Astrocyte of the spinal cord (primary cell): ENCODE measurements around the gene SH2B3.
A peak's percentile ranks its signal among the peaks of the same experiment; 100 is the strongest.

Source experiments
- DNase-seq: peaks from one replicate; pipeline ENCODE4 v3.0.0; 2011; ENCODE audit warnings: low read depth, low spot score
- H3K4me3 ChIP-seq: 2 replicates; pipeline ENCODE4 v1.5.1; 2011; ENCODE audit warnings: low read depth, mild to moderate bottlenecking, low read length, moderate library complexity
- CTCF ChIP-seq: IDR thresholded peaks from 2 replicates; pipeline ENCODE4 v1.5.1; 2012; ENCODE audit warnings: low read depth, mild to moderate bottlenecking, low read length, inconsistent platforms
- in situ Hi-C: cut with HindIII; loops from 2 replicates; pipeline ENCODE4 v1.10.0; 2017; ENCODE audit warnings: low sequenced_read_pairs

SH2B3 gene

GRCh38 chr12:111420494-111420893, 14.8 kb downstream of the SH2B3 start:
- in situ Hi-C loops: no loop called here
- DNase-seq: no peak

GRCh38 chr12:111424189-111424792, 18.6 kb downstream of the SH2B3 start:
- no peak for TF ChIP-seq CTCF
- DNase-seq: no peak
- in situ Hi-C loops: no loop called here
- H3K4me3 ChIP-seq: no peak overlapping the region

More at GRCh38 chr12:111420494-111420893, 14.8 kb downstream of the SH2B3 start:
- no peak overlapping the region for H3K4me3 ChIP-seq
- no peak for TF ChIP-seq CTCF

- no peak for DNase-seq
- TF ChIP-seq CTCF: peak; percentile 8
- in situ Hi-C loops: no loop called here
- H3K4me3 ChIP-seq: no peak overlapping the region
Observed at GRCh38 chr12:111424793-111425251, 19.1 kb downstream of the SH2B3 start.

GRCh38 chr12:111425655-111426054, 19.9 kb downstream of the SH2B3 start:
- H3K4me3 ChIP-seq: no peak overlapping the region
- TF ChIP-seq CTCF: no peak

GRCh38 chr12:111426344-111427185, 20.8 kb downstream of the SH2B3 start:
- in situ Hi-C loops: no loop called here
- H3K4me3 ChIP-seq: no peak overlapping the region
- no peak for TF ChIP-seq CTCF
- DNase-seq: no peak

More at GRCh38 chr12:111425655-111426054, 19.9 kb downstream of the SH2B3 start:
- in situ Hi-C loops: no loop called here
- no peak for DNase-seq

GRCh38 chr12:111427417-111428074, 21.8 kb downstream of the SH2B3 start:
- TF ChIP-seq CTCF: no peak
- no peak for DNase-seq
- no peak overlapping the region for H3K4me3 ChIP-seq
- in situ Hi-C loops: no loop called here
